ENCODE measurements around the gene DOCK1.

DOCK1 gene

GRCh38 chr10:127415116-127415515, 509.9 kb downstream of the DOCK1 start:
- FAIRE-seq, result no peak

GRCh38 chr10:127415901-127416581, 510.8 kb downstream of the DOCK1 start:
- FAIRE-seq, result no peak

- no peak for FAIRE-seq
Observed at GRCh38 chr10:127417031-127417430, 511.8 kb downstream of the DOCK1 start.

DNA sequence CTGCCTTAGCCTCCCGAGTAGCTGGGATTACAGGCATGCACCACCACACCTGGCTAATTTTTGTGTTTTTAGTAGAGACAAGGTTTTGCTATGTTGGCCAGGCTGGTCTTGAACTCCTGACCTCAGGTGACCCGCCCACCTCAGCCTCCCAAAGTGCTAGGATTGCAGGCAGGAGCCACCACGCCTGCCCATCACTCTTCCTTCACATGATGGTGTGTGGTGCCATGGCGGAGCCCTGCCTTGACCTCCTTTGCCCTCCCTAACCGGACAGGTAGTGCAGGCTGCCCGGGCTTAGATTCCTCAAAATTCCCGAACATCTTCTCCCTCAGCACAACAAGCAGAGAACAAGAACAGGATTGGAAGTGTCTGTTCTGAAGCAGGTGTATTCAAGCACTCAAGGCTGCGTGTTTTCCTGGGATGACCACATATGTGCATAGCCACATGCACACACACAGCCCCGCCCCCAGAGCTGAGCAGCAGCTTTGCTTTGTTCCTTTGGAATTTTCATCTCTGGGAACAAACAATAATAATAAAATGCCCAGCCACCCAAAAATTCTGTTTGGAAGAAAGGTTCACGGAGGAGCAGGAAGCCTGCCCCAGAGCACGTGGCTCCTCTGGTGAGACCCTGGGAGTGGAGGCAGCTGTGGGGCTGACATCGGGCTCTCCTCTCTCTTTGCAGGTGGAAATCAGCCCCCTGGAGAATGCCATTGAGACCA, 512.6 kb downstream of the DOCK1 start:
- no peak for FAIRE-seq

DNA sequence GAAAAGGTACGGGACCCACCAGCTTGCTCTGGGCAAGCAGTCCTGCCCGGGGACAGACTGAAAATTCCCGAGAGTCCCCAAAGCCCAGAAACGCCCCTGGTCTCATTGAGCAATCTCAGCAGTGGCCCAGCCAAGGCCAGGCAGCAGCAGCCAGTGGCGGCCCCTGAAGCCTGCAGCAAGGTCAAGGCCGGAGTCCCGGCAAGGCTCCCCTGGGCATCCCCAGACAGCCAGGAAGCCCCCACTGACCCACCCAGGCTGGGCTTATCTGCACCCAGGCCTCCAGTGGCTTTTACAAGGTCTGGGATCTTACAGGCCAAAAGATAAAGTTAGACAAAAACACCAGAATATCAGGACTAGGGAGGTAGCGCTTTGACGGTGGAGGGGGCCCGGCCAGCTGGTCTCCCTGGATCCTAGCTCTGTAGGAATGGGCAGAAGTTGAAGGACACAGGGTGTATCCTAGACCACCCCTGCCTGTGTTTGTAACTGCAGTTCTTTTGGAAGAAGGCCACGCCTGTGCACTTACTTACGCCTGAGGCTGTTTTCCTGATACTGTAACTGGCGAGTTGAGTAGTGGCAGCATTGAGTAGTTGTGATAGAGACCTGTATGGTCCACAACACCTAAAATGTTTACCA, 513.4 kb downstream of the DOCK1 start:
- FAIRE-seq, result no peak

GRCh38 chr10:127420138-127420684, 515.0 kb downstream of the DOCK1 start:
- FAIRE-seq, result no peak

DNA sequence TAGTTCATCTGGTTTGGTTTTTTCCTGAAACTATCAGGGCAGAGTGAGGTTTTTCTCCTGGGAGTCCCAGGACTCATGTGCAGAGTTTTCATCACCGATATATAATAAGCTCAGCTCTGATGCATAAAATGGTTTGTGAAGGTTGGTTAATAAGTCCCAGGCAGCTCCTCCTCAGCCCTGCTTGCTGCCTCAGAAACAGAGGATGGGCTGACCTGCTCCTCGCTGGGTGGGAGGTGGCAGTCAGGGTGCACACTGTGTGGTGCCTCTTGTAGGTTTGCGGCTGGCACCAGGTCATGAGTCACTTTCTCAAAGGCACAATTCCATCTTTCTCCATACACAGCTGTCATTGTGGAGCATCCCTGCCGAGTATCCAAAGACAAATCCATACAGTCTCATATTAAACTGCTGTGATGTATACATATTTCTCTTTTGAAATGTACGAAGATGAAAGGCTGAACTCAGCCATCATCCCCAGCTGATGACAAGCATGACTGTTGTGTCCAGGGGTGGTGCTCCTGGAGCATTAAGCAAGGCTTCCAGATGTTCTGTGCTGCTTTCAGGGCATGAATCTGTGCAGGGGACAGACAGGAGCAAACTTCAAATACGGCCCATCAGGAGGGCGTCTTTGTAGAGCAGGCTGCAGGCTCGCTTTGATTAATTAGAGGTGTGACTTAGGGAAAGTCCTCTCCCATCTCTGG, 518.1 kb downstream of the DOCK1 start:
- FAIRE-seq, result no peak

DNA sequence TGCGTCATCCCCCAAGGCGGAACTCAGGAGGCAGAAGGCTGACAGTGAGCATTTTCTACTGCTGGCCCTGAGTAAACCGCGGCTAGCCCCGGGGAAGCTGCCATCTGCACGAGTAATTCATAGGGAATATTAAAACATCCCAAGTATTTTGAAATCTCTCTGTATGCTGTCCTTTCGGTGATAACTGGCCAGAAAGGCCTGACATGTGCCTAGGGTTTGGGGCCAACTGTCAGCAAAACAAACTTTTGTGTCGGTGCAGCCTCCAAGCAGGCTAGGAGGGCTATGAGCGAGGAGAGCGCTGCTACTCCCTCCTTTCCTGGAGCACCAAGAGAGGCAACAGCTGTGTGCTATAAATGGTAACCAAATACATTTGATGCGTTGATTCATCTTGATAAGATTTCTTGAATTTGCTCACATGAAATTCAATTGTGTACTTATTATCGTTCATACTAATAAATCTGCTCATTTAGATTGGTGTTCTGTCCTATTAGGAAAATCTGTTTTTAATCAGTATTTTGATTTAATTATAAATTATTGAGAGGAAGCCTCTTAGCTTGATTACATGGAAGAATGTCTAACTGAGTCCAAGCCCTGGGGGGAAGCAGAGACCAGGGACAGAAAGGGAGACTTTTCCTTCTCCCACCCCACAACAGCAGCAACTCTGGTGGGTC, 519.5 kb downstream of the DOCK1 start:
- FAIRE-seq, result no peak

DNA sequence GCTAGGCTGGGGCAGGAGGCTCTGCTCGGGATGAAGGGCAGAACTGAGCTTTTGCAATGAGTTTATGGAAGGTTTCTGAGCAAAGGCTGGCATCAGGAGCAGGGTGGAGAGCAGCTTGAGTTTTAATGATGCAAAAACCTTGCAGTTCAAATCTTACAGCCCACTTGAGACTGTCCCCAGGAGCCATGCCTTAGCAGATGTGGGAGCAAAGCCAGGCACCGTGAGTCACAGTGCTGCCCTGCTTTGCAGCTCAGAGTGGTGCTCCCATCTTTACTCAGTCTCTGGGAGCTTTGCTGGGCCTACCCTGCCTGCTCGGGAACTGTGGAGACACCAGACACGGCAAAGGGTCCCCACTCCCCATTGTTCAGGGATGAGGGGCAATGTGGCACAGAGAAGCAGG, 521.5 kb downstream of the DOCK1 start:
- no peak for FAIRE-seq

DNA sequence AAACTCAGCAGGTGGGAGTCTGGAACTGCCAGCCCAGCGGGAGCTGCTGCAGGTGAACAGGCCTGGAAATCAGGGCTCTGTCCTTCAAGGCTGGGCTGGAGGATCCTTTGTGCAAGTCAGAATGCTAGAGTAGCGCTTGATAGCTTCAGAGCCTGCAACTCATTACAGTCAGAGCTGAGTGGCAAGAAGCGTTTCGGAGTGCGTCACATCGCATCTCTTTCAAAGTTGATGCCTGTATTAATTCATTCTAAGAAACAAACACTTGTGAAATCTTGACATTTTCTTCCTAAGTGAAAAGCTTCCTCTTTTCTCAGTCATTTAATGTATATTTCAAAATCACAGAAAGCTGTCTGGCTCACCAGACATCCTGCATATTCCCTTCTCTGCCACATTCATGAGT, 522.7 kb downstream of the DOCK1 start:
- no peak for FAIRE-seq

DNA sequence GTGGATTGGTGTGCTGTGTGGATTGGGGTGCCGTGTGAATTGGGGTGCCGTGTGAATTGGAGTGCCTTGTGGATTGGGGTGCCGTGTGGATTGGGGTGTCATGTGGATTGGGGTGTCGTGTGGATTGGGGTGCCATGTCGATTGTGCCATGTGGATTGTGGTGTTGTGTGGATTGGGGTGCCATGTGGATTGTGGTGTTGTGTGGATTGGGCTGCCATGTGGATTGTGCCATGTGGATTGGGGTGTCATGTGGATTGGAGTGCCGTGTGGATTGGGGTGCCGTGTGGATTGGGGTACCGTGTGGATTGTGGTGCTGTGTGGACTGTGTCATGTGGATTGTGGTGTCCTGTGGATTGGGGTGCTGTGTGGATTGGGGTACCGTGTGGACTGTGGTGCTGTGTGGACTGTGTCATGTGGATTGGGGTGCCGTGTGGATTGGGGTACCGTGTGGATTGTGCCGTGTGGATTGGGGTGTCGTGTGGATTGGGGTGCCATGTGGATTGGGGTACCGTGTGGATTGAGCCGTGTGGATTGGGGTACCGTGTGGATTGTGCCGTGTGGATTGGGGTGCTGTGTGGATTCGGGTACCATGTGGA, 523.3 kb downstream of the DOCK1 start:
- no peak for FAIRE-seq

- no peak for FAIRE-seq
Observed at GRCh38 chr10:127429601-127430312, 524.5 kb downstream of the DOCK1 start.

- FAIRE-seq, result no peak
Observed at GRCh38 chr10:127431525-127431924, 526.3 kb downstream of the DOCK1 start.

DNA sequence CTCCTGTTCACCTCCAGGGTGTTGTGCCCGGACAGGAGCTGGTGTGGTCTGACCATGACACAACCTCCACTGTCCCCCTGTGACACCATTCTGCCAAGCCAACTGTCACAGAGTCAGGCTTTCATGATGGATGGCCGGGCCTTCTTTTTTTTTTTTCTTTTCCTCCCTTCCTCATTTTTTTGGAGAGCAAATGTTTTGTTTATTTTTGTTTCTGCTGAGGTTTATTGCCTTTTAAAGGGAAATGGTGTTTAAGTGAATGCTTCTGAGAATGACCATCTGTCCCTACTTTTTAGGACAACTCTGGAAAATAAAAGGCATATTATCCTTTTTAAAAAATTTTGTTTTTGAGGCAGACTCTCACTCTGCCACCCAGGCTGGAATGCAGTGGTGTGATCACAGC, 528.8 kb downstream of the DOCK1 start:
- FAIRE-seq, result no peak

DNA sequence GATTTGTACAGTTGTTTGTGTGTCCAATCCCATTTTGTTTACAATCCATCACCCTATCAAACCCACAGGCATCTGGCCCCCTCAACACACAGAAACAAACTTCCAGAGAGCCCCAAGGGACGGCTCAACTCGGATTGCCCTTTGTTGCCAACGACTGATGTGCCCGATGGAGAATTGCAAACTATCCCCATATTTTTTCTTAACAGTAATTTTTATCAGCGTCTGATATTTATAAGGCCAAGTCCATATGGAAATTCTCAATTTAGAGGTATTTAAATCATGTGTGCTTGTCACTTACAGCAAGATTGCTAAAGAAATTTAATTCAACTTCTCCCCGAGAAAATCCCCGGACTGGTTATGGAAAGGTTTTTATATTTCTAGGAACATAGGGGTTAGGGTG, 530.0 kb downstream of the DOCK1 start:
- no peak for FAIRE-seq

DNA sequence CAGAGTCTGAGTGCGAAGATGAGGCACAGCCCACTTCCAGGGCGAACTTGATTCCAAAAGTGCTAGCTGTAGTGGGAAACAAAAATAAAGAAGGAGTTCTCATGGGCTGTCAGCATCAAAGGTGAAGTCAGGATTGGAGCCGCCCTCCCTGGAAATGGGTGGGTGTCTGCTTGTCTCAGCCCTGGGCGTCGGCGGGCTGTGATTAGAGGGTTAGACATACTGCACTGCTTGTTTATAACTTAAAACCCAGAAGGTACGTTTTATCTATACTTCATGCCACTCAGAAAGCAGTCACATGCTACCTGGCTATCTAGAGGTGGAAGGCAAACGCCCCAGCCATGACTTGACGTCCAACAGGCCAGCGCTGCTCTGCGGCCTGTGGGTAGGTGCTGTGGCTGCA, 535.1 kb downstream of the DOCK1 start:
- no peak for FAIRE-seq

DNA sequence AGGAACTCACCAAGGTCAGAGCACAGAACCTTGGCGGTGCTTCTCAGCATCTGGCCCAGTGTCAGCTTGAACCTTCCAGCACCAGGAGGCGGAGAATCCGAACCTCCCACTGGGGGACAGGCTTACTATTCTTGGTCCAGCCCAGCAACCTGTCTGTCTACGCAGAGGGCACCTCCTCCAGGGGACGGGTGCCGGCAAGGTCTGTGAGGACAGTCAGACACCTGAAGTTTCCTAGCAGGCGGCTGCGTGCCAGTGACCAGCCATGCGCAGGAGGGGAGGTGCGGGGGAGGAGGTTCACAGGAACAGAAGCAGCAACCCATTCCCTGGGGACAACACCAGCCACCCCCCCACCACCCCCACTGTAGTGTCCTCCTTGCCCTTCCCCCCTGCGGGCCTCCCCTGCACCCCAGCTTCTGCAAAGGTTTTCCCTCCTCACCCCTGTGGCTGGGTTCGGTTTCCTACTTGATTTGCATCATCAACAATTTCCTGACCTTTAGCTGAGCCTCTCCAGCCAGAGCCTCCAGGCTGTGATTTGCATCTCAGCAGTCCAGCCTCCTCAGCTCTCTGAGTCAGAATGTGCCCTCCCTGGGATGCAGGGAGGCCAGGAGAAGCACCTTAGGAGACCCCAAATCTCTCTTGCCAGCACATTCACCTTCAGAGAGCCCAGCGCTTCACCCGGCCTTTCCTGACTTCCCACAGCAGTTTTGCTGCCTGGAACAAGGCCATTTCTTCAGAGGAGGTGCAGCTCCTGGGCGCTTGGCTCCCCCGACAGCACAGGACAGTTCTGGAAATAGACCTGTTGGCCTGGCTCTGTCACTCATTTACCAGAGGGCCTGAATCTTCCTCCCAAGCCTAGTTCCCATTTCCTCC, 536.4 kb downstream of the DOCK1 start:
- FAIRE-seq, result no peak

GRCh38 chr10:127442220-127442525, 536.9 kb downstream of the DOCK1 start:
- FAIRE-seq, result no peak

DNA sequence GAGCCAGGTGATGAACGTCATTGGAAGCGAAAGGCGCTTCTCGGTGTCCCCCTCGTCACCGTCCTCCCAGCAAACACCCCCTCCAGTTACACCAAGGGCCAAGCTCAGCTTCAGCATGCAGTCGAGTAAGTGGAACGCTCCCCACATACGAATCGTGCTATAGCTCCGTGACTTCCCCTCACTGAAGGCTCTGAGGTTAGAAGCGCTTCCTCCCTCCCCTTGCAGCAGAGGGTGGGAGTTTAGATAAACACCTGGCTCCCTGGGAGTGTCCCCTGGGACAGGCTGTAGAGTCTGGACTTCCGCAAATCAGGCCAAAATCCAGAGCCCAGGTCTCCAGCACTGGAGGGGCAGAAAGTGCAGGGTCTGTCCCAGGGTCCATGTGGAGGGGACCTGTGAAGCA, 538.9 kb downstream of the DOCK1 start:
- no peak for FAIRE-seq

- FAIRE-seq, result no peak
Observed at GRCh38 chr10:127447197-127447596, 542.0 kb downstream of the DOCK1 start.

DNA sequence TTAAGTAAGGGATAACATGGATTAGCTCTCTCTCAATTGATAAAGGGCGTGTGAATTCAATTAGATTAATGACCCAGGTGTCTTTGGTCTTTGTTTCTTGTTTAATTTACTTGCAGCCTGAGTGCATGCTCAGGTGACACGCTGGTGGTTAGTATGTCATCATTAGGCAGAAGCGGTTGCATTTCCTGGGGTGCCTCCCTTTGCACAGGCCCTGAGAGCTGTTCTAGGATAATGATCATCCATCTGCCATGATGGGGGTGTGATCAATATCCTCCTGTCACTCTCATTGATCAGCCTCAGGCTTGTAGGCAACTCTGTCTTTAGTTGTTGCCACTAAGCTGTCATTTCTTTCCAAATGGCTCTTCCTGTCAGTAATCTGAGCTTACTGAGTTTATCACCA, 544.3 kb downstream of the DOCK1 start:
- FAIRE-seq, result no peak

Measured in islet of Langerhans (tissue), 1 donor.